IMR-90 (cell line): ENCODE data around the gene SPAG16. TPM values are rescaled to one million over a fixed set of nuclear protein-coding genes. Genes with fewer than 3 reads are reported as not detected.

Experiments
- ATAC-seq: fragments of 200-7000 bp; cut with Tn5 transposase; 2 replicates; pipeline ENCODE4 v1.9.1; 2020; ENCODE audit warnings: low read depth, mild to moderate bottlenecking, moderate library complexity
- BruUV-seq: library from RNA; stranded (reverse); fragments of 400-500 nt; replicated peaks from 2 replicates; lab custom pipeline; 2021; lab: Mats Ljungman, UMichigan
- CTCF ChIA-PET: fragments of 300-600 bp; formaldehyde crosslinking; extraction: SDS; loops from one replicate; lab custom pipeline; 2021; ENCODE audit warnings: antibody characterized with exemption; lab: Yijun Ruan, JAX
- POLR2A ChIA-PET: fragments of 300-600 bp; sonication (Branson Sonifier 250); formaldehyde crosslinking; loops from one replicate; lab custom pipeline; 2022; ENCODE audit warnings: antibody characterized with exemption; ENCODE audit not compliant: unreplicated experiment; lab: Charles Lee
- DNase-seq: peaks from one replicate; pipeline ENCODE4 v3.0.0; 2013
- H2AFZ ChIP-seq: replicated peaks from 2 replicates; pipeline ENCODE3; 2013; ENCODE audit warnings: low read length, mild to moderate bottlenecking; ENCODE audit not compliant: poor library complexity
- H2AK5ac ChIP-seq: 2 replicates; pipeline ENCODE4 v1.6.1; 2013; ENCODE audit warnings: low read depth, low read length, inconsistent platforms
- H2AK9ac ChIP-seq: replicated peaks from 2 replicates; pipeline ENCODE3; 2013; ENCODE audit warnings: mild to moderate bottlenecking, low read depth, low read length, moderate library complexity; ENCODE audit not compliant: poor library complexity
- H2BK120ac ChIP-seq: 2 replicates; pipeline ENCODE4 v1.6.1; 2013; ENCODE audit warnings: low read depth, low read length, inconsistent platforms
- H2BK15ac ChIP-seq: 3 replicates; pipeline ENCODE4 v1.6.1; 2013; ENCODE audit warnings: low read depth, low read length, inconsistent platforms
- H2BK20ac ChIP-seq: 2 replicates; pipeline ENCODE4 v1.6.1; 2013; ENCODE audit warnings: low read depth, mild to moderate bottlenecking, inconsistent platforms, low read length, moderate library complexity
- H2BK5ac ChIP-seq: 2 replicates; pipeline ENCODE4 v1.6.1; 2013; ENCODE audit warnings: mild to moderate bottlenecking, low read depth, low read length, inconsistent platforms; ENCODE audit not compliant: poor library complexity, severe bottlenecking
- H3K14ac ChIP-seq: replicated peaks from 2 replicates; pipeline ENCODE4 v1.6.1; 2013; ENCODE audit warnings: low read depth, low read length, inconsistent platforms
- H3K18ac ChIP-seq: 2 replicates; pipeline ENCODE4 v1.6.1; 2013; ENCODE audit warnings: low read depth, low read length, control low read depth
- H3K23ac ChIP-seq: 2 replicates; pipeline ENCODE4 v1.6.1; 2013; ENCODE audit warnings: low read depth, low read length, inconsistent platforms
- H3K27ac ChIP-seq: 2 replicates; pipeline ENCODE4 v1.5.1; 2013; ENCODE audit warnings: mild to moderate bottlenecking, control low read depth, low read length; ENCODE audit not compliant: insufficient read depth
- H3K27me3 ChIP-seq: 2 replicates; pipeline ENCODE4 v1.6.1; 2013; ENCODE audit warnings: low read length; ENCODE audit not compliant: control insufficient read depth, insufficient read depth
- H3K36me3 ChIP-seq: 2 replicates; pipeline ENCODE4 v1.6.1; 2013; ENCODE audit warnings: low read length, mixed read lengths; ENCODE audit not compliant: control insufficient read depth, insufficient read depth
- H3K4ac ChIP-seq: 2 replicates; pipeline ENCODE4 v1.6.1; 2013; ENCODE audit warnings: low read depth, low read length, inconsistent platforms
- H3K4me1 ChIP-seq: 2 replicates; pipeline ENCODE4 v1.6.1; 2013; ENCODE audit warnings: low read length, mixed read lengths; ENCODE audit not compliant: control insufficient read depth, insufficient read depth
- H3K4me2 ChIP-seq: 2 replicates; pipeline ENCODE4 v1.6.1; 2013; ENCODE audit warnings: low read depth, mild to moderate bottlenecking, control low read depth, low read length, moderate library complexity
- H3K4me3 ChIP-seq: 2 replicates; pipeline ENCODE4 v1.5.1; 2013; ENCODE audit warnings: low read depth, mild to moderate bottlenecking, control low read depth, low read length, moderate library complexity; ENCODE audit not compliant: insufficient read depth
- H3K56ac ChIP-seq: 2 replicates; pipeline ENCODE4 v1.6.1; 2013; ENCODE audit warnings: low read length, inconsistent platforms; ENCODE audit not compliant: insufficient read depth; ENCODE audit errors: extremely low read depth
- H3K79me1 ChIP-seq, 2 experiments: 2 replicates each; pipeline ENCODE4 v1.6.1; 2013; ENCODE audit warnings: low read length in 2 of 2, inconsistent platforms in 1 of 2, low read depth in 1 of 2
- H3K9ac ChIP-seq: 2 replicates; pipeline ENCODE4 v1.6.1; 2013; ENCODE audit warnings: low read depth, low read length, control low read depth
- H3K9me1 ChIP-seq: 2 replicates; pipeline ENCODE4 v1.6.1; 2013; ENCODE audit warnings: low read length, inconsistent platforms; ENCODE audit not compliant: insufficient read depth
- H3K9me3 ChIP-seq: 2 replicates; pipeline ENCODE4 v1.6.1; 2013; ENCODE audit warnings: low read length; ENCODE audit not compliant: control insufficient read depth, insufficient read depth
- H4K20me1 ChIP-seq: 2 replicates; pipeline ENCODE4 v1.6.1; 2013; ENCODE audit warnings: low read length, inconsistent platforms; ENCODE audit not compliant: insufficient read depth
- H4K5ac ChIP-seq: 2 replicates; pipeline ENCODE4 v1.6.1; 2013; ENCODE audit warnings: mild to moderate bottlenecking, low read depth, low read length, control low read depth
- H4K8ac ChIP-seq, 2 experiments: 2 replicates each; pipeline ENCODE4 v1.6.1; 2013; ENCODE audit warnings: low read depth in 2 of 2, low read length in 2 of 2, control low read depth in 1 of 2, inconsistent platforms in 1 of 2
- H4K91ac ChIP-seq: 2 replicates; pipeline ENCODE4 v1.6.1; 2013; ENCODE audit warnings: low read depth, low read length, inconsistent platforms; ENCODE audit not compliant: insufficient read depth
- ELK1 ChIP-seq: fragments of 150-350 bp; IDR thresholded peaks from 2 replicates; pipeline ENCODE4 v1.6.1; 2016; ENCODE audit warnings: low read depth, mild to moderate bottlenecking, low read length, moderate library complexity, borderline replicate concordance
- MAFK ChIP-seq: IDR thresholded peaks from 2 replicates; pipeline ENCODE4 v1.6.1; 2012; ENCODE audit warnings: low read depth, low read length, improper control_type of control experiment
- RCOR1 ChIP-seq: IDR thresholded peaks from 2 replicates; pipeline ENCODE4 v1.6.1; 2012; ENCODE audit warnings: mild to moderate bottlenecking, low read length, improper control_type of control experiment; ENCODE audit not compliant: insufficient replicate concordance
- WGBS, 2 experiments: methylation state at CpG; one replicate each; pipeline versions ENCODE4 v1.1.5 to v1.1.7; 2013; ENCODE audit warnings: missing lambda C conversion rate in 2 of 2; ENCODE audit not compliant: insufficient read length in 1 of 2; ENCODE audit errors: extremely low coverage in 2 of 2; 5-methylcytosine and 5-hydroxymethylcytosine counted together
- dilution Hi-C: fragments of 300-500 bp; cut with HindIII; formaldehyde crosslinking; loops from one replicate; pipeline ENCODE4 v1.14.3; 2018; ENCODE audit warnings: low sequenced_read_pairs; ENCODE audit not compliant: unreplicated experiment
- in situ Hi-C: fragments of 300-500 bp; cut with MboI; formaldehyde crosslinking; loops from 3 replicates; pipeline ENCODE4 v1.14.3; 2019; ENCODE audit warnings: low sequenced_read_pairs, inconsistent platforms, mixed read lengths
- intact Hi-C: fragments of 100-400 bp; cut with micrococcal nuclease; formaldehyde crosslinking; loops from 2 replicates; pipeline ENCODE4 v1.10.0; 2022
- polyA plus RNA-seq, 3 experiments: library from polyadenylated mRNA; depleted of rRNA; stranded (reverse); fragments of >200 nt; gene quantifications; 2 replicates each; pipeline ENCODE4 v1.2.3, GENCODE V29; 2012; ENCODE audit warnings: low replicate concordance in 1 of 3
- total RNA-seq: library from RNA; depleted of rRNA; stranded (reverse); fragments of >200 nt; gene quantifications from 2 replicates; pipeline ENCODE4 v1.2.3, GENCODE V29; 2012

SPAG16 gene
- total and polyA plus RNA-seq, 2 of the 4 experiments (the other 2 are of a cell fraction): 7.3 to 13.5 TPM

- H3K14ac ChIP-seq: no peak overlapping the region
- no peaks in the 10 kb centered on the region for H4K20me1 ChIP-seq
- no peak overlapping the region for H2AK5ac ChIP-seq
- dilution Hi-C loops: no loop called here
- H2BK120ac ChIP-seq: no peak overlapping the region
- no peak for DNase-seq
- ChIA-PET POLR2A (no interaction called here), CTCF (no interaction called here)
- H3K56ac ChIP-seq: no peak overlapping the region
- no peaks in the 10 kb centered on the region for H3K27me3 ChIP-seq
- no CpG with 5 or more reads among the region's 2 CpGs for WGBS, 2 experiments
- BruUV-seq: no TSS peak
- no peak overlapping the region for H3K4ac ChIP-seq
- H2BK5ac ChIP-seq: no peak overlapping the region
- H3K23ac ChIP-seq: no peak overlapping the region
- intact Hi-C loops: no loop called here
- no peak overlapping the region for H4K91ac ChIP-seq
- H3K4me3 ChIP-seq: no peak overlapping the region
- H2AK9ac ChIP-seq: no peak overlapping the region
- H4K5ac ChIP-seq: no peak overlapping the region
- no peak for ATAC-seq
- TF ChIP-seq RCOR1 (no peak), MAFK (peak; percentile 39; the same call in 1 of the 2 replicates), ELK1 (no peak)
- no peaks in the 10 kb centered on the region for H3K36me3 ChIP-seq
- in situ Hi-C loops: no loop called here
- H3K4me1 ChIP-seq: no peaks in the 10 kb centered on the region
- H3K18ac ChIP-seq: no peak overlapping the region
- no peak overlapping the region for H2BK20ac ChIP-seq
- H3K9me3 ChIP-seq: no peaks in the 10 kb centered on the region
- no peaks in the 10 kb centered on the region for H3K9me1 ChIP-seq
- H2AFZ ChIP-seq: no peak overlapping the region
- H3K27ac ChIP-seq: no peak overlapping the region
- H3K9ac ChIP-seq: no peak overlapping the region
- no peak overlapping the region for H3K4me2 ChIP-seq
- no peak overlapping the region for H2BK15ac ChIP-seq
- no peaks in the 10 kb centered on the region for H3K79me1 ChIP-seq
- no peak overlapping the region for H4K8ac ChIP-seq
Measured at GRCh38 chr2:213787869-213788268, 503.6 kb downstream of the SPAG16 start.
